WTC11 (cell line): ENCODE results near the gene ITPRID1. TPM values are rescaled to one million over a fixed set of nuclear protein-coding genes. Genes with fewer than 3 reads are reported as not detected.

Source experiments
- ATAC-seq: fragments of 200-7000 bp; cut with Tn5 transposase; 2 replicates; pipeline ENCODE4 v1.10.0; 2021; ENCODE audit warnings: mild to moderate bottlenecking, moderate library complexity
- CTCF ChIA-PET: fragments of 300-600 bp; sonication (Branson Sonifier 250); formaldehyde crosslinking; loops from one replicate; lab custom pipeline; 2021; ENCODE audit warnings: antibody characterized with exemption; lab: Charles Lee
- POLR2A ChIA-PET: fragments of 350-600 bp; sonication (Branson Sonifier 250); formaldehyde crosslinking; loops from one replicate; lab custom pipeline; 2021; ENCODE audit warnings: antibody characterized with exemption; lab: Charles Lee
- DNase-seq: peaks from one replicate; pipeline ENCODE4 v3.0.0; 2021; ENCODE audit warnings: low spot score
- H3K27ac Mint-ChIP-seq: 2 replicates; pipeline ENCODE4 v1.8.0; 2021; ENCODE audit warnings: mixed read lengths
- H3K27me3 Mint-ChIP-seq: 2 replicates; pipeline ENCODE4 v1.8.0; 2021; ENCODE audit warnings: low read depth, mild to moderate bottlenecking, moderate library complexity, mixed read lengths
- H3K36me3 Mint-ChIP-seq: 2 replicates; pipeline ENCODE4 v1.8.0; 2021; ENCODE audit warnings: mixed read lengths
- H3K4me1 Mint-ChIP-seq: 2 replicates; pipeline ENCODE4 v1.8.0; 2022; ENCODE audit warnings: mixed read lengths
- H3K4me3 Mint-ChIP-seq: 2 replicates; pipeline ENCODE4 v1.8.0; 2021; ENCODE audit warnings: mild to moderate bottlenecking, moderate library complexity, mixed read lengths
- H3K9me3 Mint-ChIP-seq: 2 replicates; pipeline ENCODE4 v1.8.0; 2021; ENCODE audit warnings: mixed read lengths
- CREM ChIP-seq: sonication (generic); formaldehyde crosslinking; IDR thresholded peaks from 2 replicates; pipeline ENCODE4 v1.8.1; 2022; ENCODE audit warnings: mild to moderate bottlenecking, missing genetic modification reagents, moderate library complexity
- EMX1 ChIP-seq: fragments of 250-450 bp; sonication (Bioruptor Pico); IDR thresholded peaks from 2 replicates; pipeline ENCODE4 v1.8.0; 2021; ENCODE audit warnings: mild to moderate bottlenecking
- ETV6 ChIP-seq: sonication (generic); formaldehyde crosslinking; IDR thresholded peaks from 2 replicates; pipeline ENCODE4 v1.8.1; 2022; ENCODE audit warnings: mild to moderate bottlenecking, missing genetic modification reagents
- JAZF1 ChIP-seq: fragments of 250-450 bp; sonication (Bioruptor Pico); IDR thresholded peaks from 2 replicates; pipeline ENCODE4 v1.9.0; 2021; ENCODE audit warnings: moderate library complexity, mild to moderate bottlenecking, inconsistent platforms
- NR1H2 ChIP-seq: sonication (generic); formaldehyde crosslinking; IDR thresholded peaks from 2 replicates; pipeline ENCODE4 v1.9.0; 2021; ENCODE audit warnings: mild to moderate bottlenecking, moderate library complexity, missing genetic modification reagents
- RORB ChIP-seq: fragments of 250-450 bp; sonication (Bioruptor Pico); IDR thresholded peaks from 2 replicates; pipeline ENCODE4 v1.9.0; 2021; ENCODE audit warnings: mild to moderate bottlenecking
- SMAD3 ChIP-seq: sonication (generic); formaldehyde crosslinking; IDR thresholded peaks from 2 replicates; pipeline ENCODE4 v1.8.0; 2022; ENCODE audit warnings: missing genetic modification reagents, mild to moderate bottlenecking, borderline replicate concordance
- SOX15 ChIP-seq: fragments of 250-450 bp; sonication (Bioruptor Pico); IDR thresholded peaks from 2 replicates; pipeline ENCODE4 v1.9.0; 2021; ENCODE audit warnings: mild to moderate bottlenecking
- USF1 ChIP-seq: sonication (generic); formaldehyde crosslinking; IDR thresholded peaks from 2 replicates; pipeline ENCODE4 v1.8.0; 2022; ENCODE audit warnings: mild to moderate bottlenecking, missing genetic modification reagents
- ZNF138 ChIP-seq: sonication (generic); formaldehyde crosslinking; conservative IDR thresholded peaks from 2 replicates; pipeline ENCODE4 v1.8.1; 2022; ENCODE audit warnings: mild to moderate bottlenecking, moderate library complexity, missing genetic modification reagents
- ZNF232 ChIP-seq: sonication (generic); formaldehyde crosslinking; IDR thresholded peaks from 2 replicates; pipeline ENCODE4 v1.8.0; 2022; ENCODE audit warnings: mild to moderate bottlenecking, missing genetic modification reagents
- total RNA-seq: library from RNA; stranded (reverse); gene quantifications from 3 replicates; pipeline ENCODE4 v1.2.3, GENCODE V29; 2021
- TF ChIP-seq, protein P1 (sequence below): fragments of 250-450 bp; sonication (Bioruptor Pico); conservative IDR thresholded peaks from 2 replicates; pipeline ENCODE4 v1.9.0; 2021; ENCODE audit warnings: mild to moderate bottlenecking
- TF ChIP-seq, protein P2 (sequence below): sonication (generic); formaldehyde crosslinking; IDR thresholded peaks from 2 replicates; pipeline ENCODE4 v1.8.0; 2023; ENCODE audit warnings: missing genetic modification reagents, mild to moderate bottlenecking, borderline replicate concordance
- TF ChIP-seq, protein P3 (sequence below): sonication (generic); formaldehyde crosslinking; IDR thresholded peaks from 2 replicates; pipeline ENCODE4 v1.8.1; 2022; ENCODE audit warnings: low read depth, missing genetic modification reagents, borderline replicate concordance
- TF ChIP-seq, protein P4 (sequence below): fragments of 200-600 bp; IDR thresholded peaks from 2 replicates; pipeline ENCODE4 v1.8.0; 2022; ENCODE audit warnings: antibody characterized with exemption
- TF ChIP-seq, protein P5 (sequence below): sonication (generic); formaldehyde crosslinking; IDR thresholded peaks from 2 replicates; pipeline ENCODE4 v1.8.1; 2022; ENCODE audit warnings: missing genetic modification reagents, borderline replicate concordance
- TF ChIP-seq, protein P6 (sequence below): sonication (generic); formaldehyde crosslinking; conservative IDR thresholded peaks from 2 replicates; pipeline ENCODE4 v1.8.1; 2022; ENCODE audit warnings: mild to moderate bottlenecking, missing genetic modification reagents

Gene ITPRID1
- total RNA-seq, 1 experiment from 2014 or later, result 0.98 TPM

- TF ChIP-seq, protein P1, sequence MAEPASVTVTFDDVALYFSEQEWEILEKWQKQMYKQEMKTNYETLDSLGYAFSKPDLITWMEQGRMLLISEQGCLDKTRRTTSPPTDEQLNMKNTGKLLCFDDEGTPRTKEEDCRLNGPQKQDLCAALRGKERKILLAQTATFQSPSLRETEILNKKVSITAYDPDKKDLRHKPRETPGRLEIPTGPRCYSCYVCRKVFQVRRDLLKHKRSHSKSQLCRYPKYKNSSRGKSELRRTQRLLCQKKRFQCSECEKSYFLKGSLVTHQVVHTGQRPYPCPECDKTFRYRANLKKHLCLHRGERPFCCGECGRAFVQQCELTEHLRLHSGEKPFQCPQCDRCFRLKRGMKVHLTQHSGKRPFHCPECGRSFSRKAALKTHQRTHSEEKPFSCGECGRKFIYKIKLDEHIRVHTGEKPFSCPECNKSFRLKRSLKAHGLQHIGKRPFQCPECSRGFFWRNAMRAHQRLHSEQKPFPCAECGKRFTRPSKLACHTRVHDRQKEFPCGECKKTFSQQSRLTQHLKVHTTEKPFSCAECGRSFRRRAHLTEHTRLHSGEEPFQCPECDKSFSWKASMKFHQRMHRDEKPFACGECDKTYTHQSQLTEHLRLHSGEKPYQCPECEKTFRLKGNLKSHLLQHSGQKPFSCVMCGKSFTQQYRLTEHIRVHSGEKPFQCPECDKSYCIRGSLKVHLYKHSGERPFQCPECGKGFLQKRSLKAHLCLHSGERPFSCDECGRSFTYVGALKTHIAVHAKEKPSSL (CRISPR knock-in tag), result no peak
- no peak for TF ChIP-seq SMAD3 (CRISPR knock-in tag)
- TF ChIP-seq ZNF232 (CRISPR knock-in tag), result no peak
- TF ChIP-seq, protein P2, sequence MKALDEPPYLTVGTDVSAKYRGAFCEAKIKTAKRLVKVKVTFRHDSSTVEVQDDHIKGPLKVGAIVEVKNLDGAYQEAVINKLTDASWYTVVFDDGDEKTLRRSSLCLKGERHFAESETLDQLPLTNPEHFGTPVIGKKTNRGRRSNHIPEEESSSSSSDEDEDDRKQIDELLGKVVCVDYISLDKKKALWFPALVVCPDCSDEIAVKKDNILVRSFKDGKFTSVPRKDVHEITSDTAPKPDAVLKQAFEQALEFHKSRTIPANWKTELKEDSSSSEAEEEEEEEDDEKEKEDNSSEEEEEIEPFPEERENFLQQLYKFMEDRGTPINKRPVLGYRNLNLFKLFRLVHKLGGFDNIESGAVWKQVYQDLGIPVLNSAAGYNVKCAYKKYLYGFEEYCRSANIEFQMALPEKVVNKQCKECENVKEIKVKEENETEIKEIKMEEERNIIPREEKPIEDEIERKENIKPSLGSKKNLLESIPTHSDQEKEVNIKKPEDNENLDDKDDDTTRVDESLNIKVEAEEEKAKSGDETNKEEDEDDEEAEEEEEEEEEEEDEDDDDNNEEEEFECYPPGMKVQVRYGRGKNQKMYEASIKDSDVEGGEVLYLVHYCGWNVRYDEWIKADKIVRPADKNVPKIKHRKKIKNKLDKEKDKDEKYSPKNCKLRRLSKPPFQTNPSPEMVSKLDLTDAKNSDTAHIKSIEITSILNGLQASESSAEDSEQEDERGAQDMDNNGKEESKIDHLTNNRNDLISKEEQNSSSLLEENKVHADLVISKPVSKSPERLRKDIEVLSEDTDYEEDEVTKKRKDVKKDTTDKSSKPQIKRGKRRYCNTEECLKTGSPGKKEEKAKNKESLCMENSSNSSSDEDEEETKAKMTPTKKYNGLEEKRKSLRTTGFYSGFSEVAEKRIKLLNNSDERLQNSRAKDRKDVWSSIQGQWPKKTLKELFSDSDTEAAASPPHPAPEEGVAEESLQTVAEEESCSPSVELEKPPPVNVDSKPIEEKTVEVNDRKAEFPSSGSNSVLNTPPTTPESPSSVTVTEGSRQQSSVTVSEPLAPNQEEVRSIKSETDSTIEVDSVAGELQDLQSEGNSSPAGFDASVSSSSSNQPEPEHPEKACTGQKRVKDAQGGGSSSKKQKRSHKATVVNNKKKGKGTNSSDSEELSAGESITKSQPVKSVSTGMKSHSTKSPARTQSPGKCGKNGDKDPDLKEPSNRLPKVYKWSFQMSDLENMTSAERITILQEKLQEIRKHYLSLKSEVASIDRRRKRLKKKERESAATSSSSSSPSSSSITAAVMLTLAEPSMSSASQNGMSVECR (CRISPR knock-in tag), result no peak
- no peak for TF ChIP-seq CREM (CRISPR knock-in tag)
- TF ChIP-seq, protein P3, sequence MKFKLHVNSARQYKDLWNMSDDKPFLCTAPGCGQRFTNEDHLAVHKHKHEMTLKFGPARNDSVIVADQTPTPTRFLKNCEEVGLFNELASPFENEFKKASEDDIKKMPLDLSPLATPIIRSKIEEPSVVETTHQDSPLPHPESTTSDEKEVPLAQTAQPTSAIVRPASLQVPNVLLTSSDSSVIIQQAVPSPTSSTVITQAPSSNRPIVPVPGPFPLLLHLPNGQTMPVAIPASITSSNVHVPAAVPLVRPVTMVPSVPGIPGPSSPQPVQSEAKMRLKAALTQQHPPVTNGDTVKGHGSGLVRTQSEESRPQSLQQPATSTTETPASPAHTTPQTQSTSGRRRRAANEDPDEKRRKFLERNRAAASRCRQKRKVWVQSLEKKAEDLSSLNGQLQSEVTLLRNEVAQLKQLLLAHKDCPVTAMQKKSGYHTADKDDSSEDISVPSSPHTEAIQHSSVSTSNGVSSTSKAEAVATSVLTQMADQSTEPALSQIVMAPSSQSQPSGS (CRISPR knock-in tag), result no peak
- TF ChIP-seq, all 79 proteins: peak for 0
Measured at GRCh38 chr7:31633467-31633866, 119.6 kb downstream of the ITPRID1 start (continued).

GRCh38 chr7:31633894-31634494, 120.1 kb downstream of the ITPRID1 start:
- POLR2A ChIA-PET, result interaction anchor here (1.3 kb wide), 1 partner anchor 190 kb away, joined by 4 read pairs; no protein-coding TSS in a partner anchor
- no peaks in the 10 kb centered on the region for H3K36me3 Mint-ChIP-seq
- peaks cover 5% of the 10 kb centered on the region for H3K4me1 Mint-ChIP-seq
- DNase-seq, result peak; percentile 67
- TF ChIP-seq NR1H2 (CRISPR knock-in tag), result no peak
- TF ChIP-seq, protein P4, sequence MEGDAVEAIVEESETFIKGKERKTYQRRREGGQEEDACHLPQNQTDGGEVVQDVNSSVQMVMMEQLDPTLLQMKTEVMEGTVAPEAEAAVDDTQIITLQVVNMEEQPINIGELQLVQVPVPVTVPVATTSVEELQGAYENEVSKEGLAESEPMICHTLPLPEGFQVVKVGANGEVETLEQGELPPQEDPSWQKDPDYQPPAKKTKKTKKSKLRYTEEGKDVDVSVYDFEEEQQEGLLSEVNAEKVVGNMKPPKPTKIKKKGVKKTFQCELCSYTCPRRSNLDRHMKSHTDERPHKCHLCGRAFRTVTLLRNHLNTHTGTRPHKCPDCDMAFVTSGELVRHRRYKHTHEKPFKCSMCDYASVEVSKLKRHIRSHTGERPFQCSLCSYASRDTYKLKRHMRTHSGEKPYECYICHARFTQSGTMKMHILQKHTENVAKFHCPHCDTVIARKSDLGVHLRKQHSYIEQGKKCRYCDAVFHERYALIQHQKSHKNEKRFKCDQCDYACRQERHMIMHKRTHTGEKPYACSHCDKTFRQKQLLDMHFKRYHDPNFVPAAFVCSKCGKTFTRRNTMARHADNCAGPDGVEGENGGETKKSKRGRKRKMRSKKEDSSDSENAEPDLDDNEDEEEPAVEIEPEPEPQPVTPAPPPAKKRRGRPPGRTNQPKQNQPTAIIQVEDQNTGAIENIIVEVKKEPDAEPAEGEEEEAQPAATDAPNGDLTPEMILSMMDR, result peak; percentile 41
- TF ChIP-seq, protein P3 (CRISPR knock-in tag), result no peak
- TF ChIP-seq, all 79 proteins: peak for 1
- Mint-ChIP-seq H3K9me3 (no peaks in the 10 kb centered on the region), H3K4me3 (no peak overlapping the region), H3K27me3 (peaks cover 3% of the 10 kb centered on the region; the same call in 1 of the 2 replicates), H3K27ac (no peak overlapping the region)
- CTCF ChIA-PET, result interaction anchor here (0.6 to 4.7 kb wide), 18 partner anchors 10 to 512 kb away, joined by 3 to 72 read pairs (median 4); no protein-coding TSS in a partner anchor
- peak; percentile 95 for ATAC-seq

- H3K9me3 Mint-ChIP-seq, result 0 out of 2 replicates have a peak, but pooled peaks cover 3% of the 10 kb centered on the region
- TF ChIP-seq, protein P5, sequence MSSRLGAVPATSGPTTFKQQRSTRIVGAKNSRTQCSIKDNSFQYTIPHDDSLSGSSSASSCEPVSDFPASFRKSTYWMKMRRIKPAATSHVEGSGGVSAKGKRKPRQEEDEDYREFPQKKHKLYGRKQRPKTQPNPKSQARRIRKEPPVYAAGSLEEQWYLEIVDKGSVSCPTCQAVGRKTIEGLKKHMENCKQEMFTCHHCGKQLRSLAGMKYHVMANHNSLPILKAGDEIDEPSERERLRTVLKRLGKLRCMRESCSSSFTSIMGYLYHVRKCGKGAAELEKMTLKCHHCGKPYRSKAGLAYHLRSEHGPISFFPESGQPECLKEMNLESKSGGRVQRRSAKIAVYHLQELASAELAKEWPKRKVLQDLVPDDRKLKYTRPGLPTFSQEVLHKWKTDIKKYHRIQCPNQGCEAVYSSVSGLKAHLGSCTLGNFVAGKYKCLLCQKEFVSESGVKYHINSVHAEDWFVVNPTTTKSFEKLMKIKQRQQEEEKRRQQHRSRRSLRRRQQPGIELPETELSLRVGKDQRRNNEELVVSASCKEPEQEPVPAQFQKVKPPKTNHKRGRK (CRISPR knock-in tag), result no peak
- TF ChIP-seq USF1 (no peak), ZNF138 (CRISPR knock-in tag) (no peak), SOX15 (CRISPR knock-in tag) (no peak), ETV6 (CRISPR knock-in tag) (no peak), RORB (CRISPR knock-in tag) (no peak), EMX1 (CRISPR knock-in tag) (no peak), JAZF1 (CRISPR knock-in tag) (no peak)
- TF ChIP-seq, protein P6, sequence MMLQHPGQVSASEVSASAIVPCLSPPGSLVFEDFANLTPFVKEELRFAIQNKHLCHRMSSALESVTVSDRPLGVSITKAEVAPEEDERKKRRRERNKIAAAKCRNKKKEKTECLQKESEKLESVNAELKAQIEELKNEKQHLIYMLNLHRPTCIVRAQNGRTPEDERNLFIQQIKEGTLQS (CRISPR knock-in tag), result no peak
Measured at GRCh38 chr7:31640381-31640780, 126.5 kb downstream of the ITPRID1 start.

More at GRCh38 chr7:31640381-31640780, 126.5 kb downstream of the ITPRID1 start:
- ChIA-PET CTCF (interaction anchor here (0.8 to 1.7 kb wide), 3 partner anchors 23 to 506 kb away, joined by 3 to 6 read pairs (median 3); no protein-coding TSS in a partner anchor), POLR2A (interaction anchor here (0.7 kb wide), 1 partner anchor 9 kb away, joined by 5 read pairs; no protein-coding TSS in a partner anchor)
- no peak overlapping the region for H3K4me3 Mint-ChIP-seq
- H3K4me1 Mint-ChIP-seq, result peaks cover 14% of the 10 kb centered on the region
- H3K36me3 Mint-ChIP-seq, result no peaks in the 10 kb centered on the region
- no peak overlapping the region for H3K27ac Mint-ChIP-seq
- DNase-seq (no peak), ATAC-seq (no peak)
- H3K27me3 Mint-ChIP-seq, result peaks cover 33% of the 10 kb centered on the region
